Measurements from ENCODE around the gene SSC5D.
"Not testable (repeated sequence)": the region's sequence is repeated elsewhere in the genome, so short reads cannot be mapped to it uniquely, and the experiment has no call there.

SSC5D gene

DNA sequence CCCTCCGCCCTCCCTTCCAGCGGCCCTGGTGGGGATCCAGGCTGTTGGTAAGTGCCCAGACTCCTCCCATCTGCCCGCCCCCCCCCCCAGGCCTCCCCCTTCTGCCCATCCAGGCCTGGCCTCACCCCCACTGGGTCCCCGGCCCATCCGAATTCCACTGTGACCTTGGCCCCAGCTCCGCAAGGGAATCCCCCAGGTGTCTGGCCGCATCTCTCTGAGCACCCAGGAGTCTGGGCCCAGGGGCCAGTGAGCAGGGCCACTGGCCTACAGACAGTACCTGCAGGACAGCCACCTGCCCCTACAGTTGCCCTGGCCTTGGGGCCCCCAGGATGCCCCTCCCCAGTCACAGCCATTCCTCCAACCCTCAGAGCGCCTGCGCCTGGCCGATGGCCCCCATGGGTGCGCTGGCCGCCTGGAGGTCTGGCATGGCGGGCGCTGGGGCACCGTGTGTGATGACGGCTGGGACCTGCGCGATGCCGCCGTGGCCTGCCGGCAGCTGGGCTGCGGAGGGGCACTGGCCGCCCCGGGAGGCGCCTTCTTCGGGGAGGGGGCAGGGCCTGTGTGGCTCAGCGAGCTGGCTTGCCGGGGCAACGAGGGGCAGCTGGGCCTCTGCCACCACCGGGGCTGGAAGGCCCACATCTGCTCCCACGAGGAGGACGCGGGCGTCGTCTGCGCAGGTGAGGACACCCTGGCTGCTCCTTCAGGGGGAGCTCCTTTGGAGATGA lies 912 bp downstream of the SSC5D start:
- no peak for DNase-seq

GRCh38 chr19:55489711-55490477 lies 1.7 kb downstream of the SSC5D start:
- no peak for DNase-seq

DNA sequence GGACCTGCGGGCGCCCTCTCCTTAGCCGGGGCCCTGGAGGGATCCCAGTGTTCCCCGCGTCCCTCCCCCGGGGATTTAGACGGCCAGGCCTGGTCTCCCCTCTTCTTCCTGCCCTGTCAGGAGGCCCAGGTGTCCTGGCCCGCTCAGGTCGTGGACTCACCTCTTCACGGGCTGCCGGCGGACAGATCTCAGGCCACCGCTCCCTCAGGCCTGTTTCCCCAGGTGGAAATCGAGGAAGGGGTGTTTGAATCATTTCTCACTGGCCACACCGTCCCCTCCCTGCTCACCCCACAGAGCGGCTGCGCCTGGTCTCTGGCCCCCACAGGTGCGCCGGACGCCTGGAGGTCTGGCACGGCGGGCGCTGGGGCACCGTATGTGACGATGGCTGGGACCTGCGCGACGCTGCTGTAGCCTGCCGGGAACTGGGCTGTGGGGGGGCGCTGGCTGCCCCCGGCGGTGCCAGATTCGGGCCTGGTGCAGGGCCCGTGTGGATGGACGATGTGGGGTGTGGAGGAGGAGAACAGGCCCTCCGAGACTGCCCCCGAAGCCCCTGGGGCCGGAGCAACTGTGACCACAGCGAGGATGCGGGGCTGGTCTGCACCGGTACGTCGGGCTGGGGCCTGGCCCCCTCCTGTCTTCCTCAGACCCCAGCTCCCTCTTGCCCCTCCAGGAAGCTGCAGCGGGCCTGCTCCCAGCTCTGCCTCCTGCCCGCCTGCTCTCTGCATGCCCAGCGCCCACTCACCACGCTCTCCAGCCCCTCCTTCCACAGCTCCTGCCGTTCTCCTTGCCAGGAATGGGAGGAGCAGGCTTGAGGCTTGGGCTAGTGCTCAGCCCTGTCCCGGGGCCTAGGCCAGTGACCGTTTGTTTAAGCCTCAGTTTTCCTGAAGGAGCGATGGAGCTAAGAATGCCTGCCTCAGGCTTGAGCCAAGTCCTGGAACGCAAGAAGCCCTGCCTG lies 2.5 kb downstream of the SSC5D start:
- DNase-seq = no peak

DNA sequence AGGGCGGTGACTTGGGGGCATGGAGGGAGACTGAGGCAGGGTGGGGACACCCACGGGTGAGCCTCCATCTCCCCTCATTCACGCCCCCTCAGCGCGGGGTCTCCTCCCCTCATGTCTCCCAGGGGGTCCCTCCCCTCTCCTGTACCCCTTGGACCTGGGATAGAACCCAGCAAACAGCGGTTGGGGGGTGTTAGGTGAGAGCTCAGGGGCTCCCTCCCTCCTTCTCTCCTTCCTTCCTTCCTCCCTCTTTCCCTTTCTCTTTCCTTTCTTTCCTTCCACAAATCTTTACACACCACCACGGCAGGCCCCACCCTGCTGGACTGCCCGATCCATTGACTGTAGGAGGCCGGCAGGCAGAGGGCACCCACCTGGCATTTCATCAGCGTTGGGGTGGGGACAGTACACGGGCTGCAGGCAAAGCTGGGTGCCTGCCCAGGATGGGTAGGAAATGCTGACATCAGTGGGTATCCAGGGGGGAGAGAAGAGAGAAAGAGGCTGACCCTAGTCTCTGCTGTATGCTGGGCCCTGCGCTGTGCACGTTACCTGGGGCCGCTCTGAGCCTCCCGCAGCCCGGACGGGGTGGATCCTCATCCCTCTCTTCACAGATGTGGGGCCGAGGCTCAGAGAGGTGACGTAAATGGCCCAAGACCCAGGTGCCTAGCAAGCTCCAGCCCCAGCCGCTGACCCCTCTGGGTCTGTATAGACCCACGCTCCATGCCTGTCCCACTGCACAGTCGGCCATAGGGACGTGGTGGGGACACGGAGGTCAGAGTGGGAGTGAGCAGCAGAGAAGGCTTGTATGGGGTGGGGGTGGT lies 3.5 kb downstream of the SSC5D start:
- no peak for DNase-seq

GRCh38 chr19:55492362-55492944 lies 4.2 kb downstream of the SSC5D start:
- DNase-seq = no peak

GRCh38 chr19:55493052-55493644 lies 4.9 kb downstream of the SSC5D start:
- no peak for DNase-seq

DNA sequence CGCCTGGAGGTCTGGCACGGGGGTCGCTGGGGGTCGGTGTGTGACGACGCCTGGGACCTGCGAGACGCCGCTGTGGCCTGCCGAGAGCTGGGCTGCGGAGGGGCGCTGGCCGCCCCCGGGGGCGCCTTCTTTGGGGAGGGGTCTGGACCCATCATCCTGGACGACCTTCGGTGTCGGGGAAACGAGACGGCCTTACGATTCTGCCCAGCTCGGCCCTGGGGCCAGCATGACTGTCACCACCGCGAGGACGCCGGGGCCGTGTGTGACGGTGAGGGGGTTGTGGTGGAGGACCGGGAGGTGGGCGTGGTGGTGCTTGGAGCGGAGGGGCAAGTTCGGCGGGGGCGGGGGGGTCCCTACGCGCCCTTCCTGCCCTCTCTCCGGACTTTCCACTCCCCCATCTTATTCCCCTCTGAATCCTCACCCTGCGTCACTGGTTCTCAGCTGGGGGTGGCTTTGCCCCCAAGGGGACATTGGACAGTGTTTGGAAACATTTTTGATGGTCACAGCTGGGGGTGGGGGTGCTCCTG lies 5.5 kb downstream of the SSC5D start:
- no peak for DNase-seq

- no peak for DNase-seq
These were observed 6.0 kb downstream of the SSC5D start for GRCh38 chr19:55494172-55494761.

- DNase-seq = no peak
These were observed 7.6 kb downstream of the SSC5D start for GRCh38 chr19:55495646-55496349.

- not testable (repeated sequence) for DNase-seq
These were observed 8.6 kb downstream of the SSC5D start for GRCh38 chr19:55496820-55497219.

GRCh38 chr19:55497763-55498162 lies 9.5 kb downstream of the SSC5D start:
- no peak for DNase-seq

DNA sequence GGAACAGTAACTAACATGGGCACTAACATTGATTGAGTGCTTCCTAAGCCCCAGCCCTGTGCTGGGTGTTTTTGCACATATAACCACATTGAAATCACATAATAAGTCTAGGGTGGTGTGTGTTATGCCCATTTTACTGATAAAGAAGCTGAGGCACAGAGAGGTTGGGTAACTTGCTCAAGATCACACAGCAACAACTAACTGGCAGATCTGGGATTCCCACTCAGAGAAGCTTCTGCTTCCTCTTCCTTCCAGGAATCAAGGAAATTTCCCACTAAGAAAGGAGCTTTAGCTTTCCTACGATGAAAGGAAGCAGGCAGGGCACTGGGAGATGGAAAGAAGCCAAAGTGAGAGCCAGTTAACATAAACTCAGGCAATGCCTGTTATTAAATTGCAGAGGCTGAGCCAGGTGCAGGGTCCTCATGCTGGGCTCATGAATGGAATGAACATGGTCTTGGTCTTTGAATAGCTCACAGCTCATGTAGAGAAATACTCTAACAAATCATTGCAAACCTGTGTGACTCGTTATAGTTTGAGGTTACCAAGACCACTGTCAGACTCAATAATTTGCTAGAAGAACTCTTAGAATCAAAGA lies 10.1 kb downstream of the SSC5D start:
- DNase-seq = no peak

DNA sequence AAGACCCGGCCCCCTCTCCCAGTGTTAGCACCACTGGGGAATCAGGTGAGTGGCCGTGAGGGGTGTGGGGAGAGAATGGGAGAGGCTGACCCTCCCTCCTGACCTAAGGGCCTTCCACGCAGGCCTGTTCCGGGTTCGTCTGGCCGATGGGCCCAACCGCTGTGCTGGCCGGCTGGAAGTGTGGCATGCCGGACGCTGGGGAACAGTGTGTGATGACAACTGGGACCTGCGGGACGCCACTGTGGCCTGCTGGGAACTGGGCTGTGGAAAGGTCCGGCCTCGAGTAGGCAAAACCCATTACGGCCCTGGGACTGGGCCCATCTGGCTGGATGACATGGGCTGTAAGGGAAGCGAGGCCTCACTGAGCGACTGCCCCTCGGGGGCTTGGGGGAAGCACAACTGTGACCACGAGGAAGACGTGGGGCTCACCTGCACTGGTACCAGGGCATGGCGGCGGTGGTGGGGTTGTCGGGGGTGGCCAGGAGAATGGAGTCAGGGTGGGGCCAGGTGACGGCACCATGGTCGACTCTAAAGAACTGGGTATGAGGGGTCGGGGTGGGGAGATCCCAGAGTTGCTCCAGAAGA lies 12.2 kb downstream of the SSC5D start:
- DNase-seq = no peak

DNA sequence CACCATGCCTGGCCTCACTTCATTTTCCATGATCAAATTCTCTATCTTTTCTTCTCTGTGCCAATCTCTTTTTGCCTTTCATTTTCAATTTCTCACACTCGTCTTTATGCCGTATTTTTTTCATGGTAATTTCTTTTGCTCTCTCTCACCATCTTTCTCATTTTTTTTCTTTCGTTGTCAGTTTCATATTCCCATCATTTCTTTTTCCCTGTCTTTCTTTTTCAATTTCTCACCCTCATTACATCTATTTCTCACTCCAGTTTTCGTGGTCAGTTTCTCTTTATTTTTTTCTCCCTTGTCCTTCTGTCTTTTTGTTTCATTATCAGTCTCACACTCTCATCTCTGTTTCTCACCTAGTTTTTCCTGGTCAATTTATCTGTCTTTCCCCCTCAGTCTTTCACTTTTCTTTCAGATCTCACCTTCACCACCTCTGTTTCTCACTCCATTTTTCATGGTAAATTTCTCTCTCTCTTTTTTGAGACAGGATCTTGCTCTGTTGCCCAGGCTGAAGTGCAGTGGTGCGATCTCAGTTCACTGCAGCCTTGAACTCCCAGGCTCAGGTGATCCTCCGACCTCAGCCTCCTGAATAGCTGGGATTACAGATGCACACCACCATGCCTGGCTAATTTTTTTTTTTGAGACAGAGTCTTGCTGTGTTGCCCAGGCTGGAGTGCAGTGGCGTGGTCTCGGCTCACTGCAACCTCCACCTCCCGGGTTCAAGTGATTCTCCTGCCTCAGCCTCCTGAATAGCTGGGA lies 14.1 kb downstream of the SSC5D start:
- DNase-seq = no peak

DNA sequence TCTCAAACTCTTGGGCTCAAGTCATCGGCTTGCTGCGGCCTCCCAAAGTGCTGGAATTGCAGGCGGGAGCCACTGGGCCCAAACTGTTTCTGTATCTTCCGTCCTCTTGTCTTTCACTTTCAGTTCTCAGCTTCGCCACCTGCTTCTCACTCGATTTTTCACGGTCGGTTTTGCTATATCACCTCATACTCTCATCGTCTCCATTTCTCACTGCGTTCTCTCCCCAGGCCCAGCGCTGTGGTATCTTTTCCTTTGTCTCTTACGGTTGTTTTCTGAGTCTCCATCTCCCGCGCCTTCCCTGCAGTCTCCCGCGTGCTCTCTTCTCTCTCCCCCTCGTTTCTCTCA lies 14.9 kb downstream of the SSC5D start:
- no peak for DNase-seq

- peak; percentile 41 for DNase-seq
These were observed 15.4 kb downstream of the SSC5D start for GRCh38 chr19:55503502-55504251.

- no peak for DNase-seq
These were observed 16.0 kb downstream of the SSC5D start for GRCh38 chr19:55504252-55504603.

- no peak for DNase-seq
These were observed 16.7 kb downstream of the SSC5D start for GRCh38 chr19:55504981-55505380.

Measured in NCI-H187 treated with DMSO at 0.1 percent for 48 hours (cell line).